Osteoblast (primary cell): ENCODE data around the gene CCDC89. TPM values are rescaled to one million over a fixed set of nuclear protein-coding genes. Genes with fewer than 3 reads are reported as not detected.
A peak's percentile ranks its signal among the peaks of the same experiment; 100 is the strongest.

Source experiments
- DNase-seq: peaks from one replicate; pipeline ENCODE4 v3.0.0; 2011; ENCODE audit warnings: low spot score, mixed read lengths; ENCODE audit not compliant: insufficient read length; ENCODE audit errors: missing footprints
- H2AFZ ChIP-seq: 2 replicates; pipeline ENCODE4 v1.6.0; 2011; ENCODE audit warnings: mild to moderate bottlenecking, low read length
- H3K27ac ChIP-seq: 2 replicates; pipeline ENCODE4 v1.5.1; 2011; ENCODE audit warnings: mild to moderate bottlenecking, low read depth, low read length, moderate library complexity
- H3K27me3 ChIP-seq: 2 replicates; pipeline ENCODE4 v1.6.0; 2012; ENCODE audit warnings: mild to moderate bottlenecking, control low read depth, inconsistent platforms, low read length, moderate library complexity; ENCODE audit not compliant: insufficient read depth
- H3K36me3 ChIP-seq: 2 replicates; pipeline ENCODE4 v1.5.1; 2011; ENCODE audit warnings: mild to moderate bottlenecking, low read length, control low read depth, moderate library complexity; ENCODE audit not compliant: insufficient read depth
- H3K4me1 ChIP-seq: 2 replicates; pipeline ENCODE4 v1.5.1; 2011; ENCODE audit warnings: mild to moderate bottlenecking, low read length, control low read depth, moderate library complexity; ENCODE audit not compliant: insufficient read depth
- H3K4me2 ChIP-seq: 2 replicates; pipeline ENCODE4 v1.6.0; 2011; ENCODE audit warnings: mild to moderate bottlenecking, low read length; ENCODE audit not compliant: insufficient read depth
- H3K4me3 ChIP-seq: fragments of 200-600 bp; sonication (generic); 3 replicates; pipeline ENCODE4 v1.5.1; 2012; ENCODE audit warnings: mild to moderate bottlenecking, low read length, inconsistent platforms; ENCODE audit not compliant: insufficient read depth
- H3K79me2 ChIP-seq: 2 replicates; pipeline ENCODE4 v1.6.0; 2012; ENCODE audit warnings: mild to moderate bottlenecking, low read length, control low read depth, inconsistent platforms; ENCODE audit not compliant: insufficient read depth
- H3K9me3 ChIP-seq: 2 replicates; pipeline ENCODE4 v1.5.1; 2011; ENCODE audit warnings: low read depth, low read length, control low read depth
- H4K20me1 ChIP-seq: 2 replicates; pipeline ENCODE4 v1.6.0; 2012; ENCODE audit warnings: mild to moderate bottlenecking, low read length, control low read depth; ENCODE audit not compliant: insufficient read depth
- total RNA-seq: library from RNA; depleted of rRNA; stranded (reverse); fragments of >200 nt; gene quantifications from 2 replicates; pipeline ENCODE4 v1.2.3, GENCODE V29; 2012
- TF ChIP-seq, protein P1 (sequence below): IDR thresholded peaks from 2 replicates; pipeline ENCODE4 v1.5.1; 2011; ENCODE audit warnings: mild to moderate bottlenecking, low read depth, low read length, moderate library complexity; ENCODE audit errors: extremely low read depth

The CCDC89 gene
- total RNA-seq, 1 donor = 2.9 TPM

DNA sequence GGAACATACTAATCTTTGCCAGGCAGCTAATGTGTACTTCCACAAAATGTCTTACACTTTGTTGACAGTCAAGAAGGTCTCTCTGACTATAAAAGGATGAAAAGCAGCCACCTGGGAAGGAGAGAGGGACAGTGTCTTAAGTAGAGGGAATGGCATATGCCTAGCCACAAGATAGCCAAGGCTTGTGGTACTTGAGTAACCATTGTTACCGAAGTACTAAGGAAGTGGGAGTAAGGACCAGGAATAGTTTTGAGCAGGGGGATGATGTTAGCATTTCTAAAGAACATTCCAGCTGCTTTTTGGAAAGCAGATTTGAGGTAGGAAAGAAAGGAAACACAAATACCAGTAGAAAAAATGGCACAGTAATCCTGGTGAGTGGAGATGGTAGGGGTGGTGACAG is 34.9 kb downstream of the CCDC89 start:
- TF ChIP-seq, protein P1, sequence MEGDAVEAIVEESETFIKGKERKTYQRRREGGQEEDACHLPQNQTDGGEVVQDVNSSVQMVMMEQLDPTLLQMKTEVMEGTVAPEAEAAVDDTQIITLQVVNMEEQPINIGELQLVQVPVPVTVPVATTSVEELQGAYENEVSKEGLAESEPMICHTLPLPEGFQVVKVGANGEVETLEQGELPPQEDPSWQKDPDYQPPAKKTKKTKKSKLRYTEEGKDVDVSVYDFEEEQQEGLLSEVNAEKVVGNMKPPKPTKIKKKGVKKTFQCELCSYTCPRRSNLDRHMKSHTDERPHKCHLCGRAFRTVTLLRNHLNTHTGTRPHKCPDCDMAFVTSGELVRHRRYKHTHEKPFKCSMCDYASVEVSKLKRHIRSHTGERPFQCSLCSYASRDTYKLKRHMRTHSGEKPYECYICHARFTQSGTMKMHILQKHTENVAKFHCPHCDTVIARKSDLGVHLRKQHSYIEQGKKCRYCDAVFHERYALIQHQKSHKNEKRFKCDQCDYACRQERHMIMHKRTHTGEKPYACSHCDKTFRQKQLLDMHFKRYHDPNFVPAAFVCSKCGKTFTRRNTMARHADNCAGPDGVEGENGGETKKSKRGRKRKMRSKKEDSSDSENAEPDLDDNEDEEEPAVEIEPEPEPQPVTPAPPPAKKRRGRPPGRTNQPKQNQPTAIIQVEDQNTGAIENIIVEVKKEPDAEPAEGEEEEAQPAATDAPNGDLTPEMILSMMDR = no peak
- Histone ChIP-seq H3K27me3 (no peaks in the 10 kb centered on the region), H2AFZ (no peak overlapping the region), H3K4me2 (no peak overlapping the region), H3K4me1 (peaks cover 14% of the 10 kb centered on the region), H3K9me3 (no peaks in the 10 kb centered on the region), H3K4me3 (no peak overlapping the region), H3K27ac (no peak overlapping the region), H3K79me2 (peaks cover 35% of the 10 kb centered on the region), H4K20me1 (no peaks in the 10 kb centered on the region), H3K36me3 (peaks cover 16% of the 10 kb centered on the region)
- no peak for DNase-seq

DNA sequence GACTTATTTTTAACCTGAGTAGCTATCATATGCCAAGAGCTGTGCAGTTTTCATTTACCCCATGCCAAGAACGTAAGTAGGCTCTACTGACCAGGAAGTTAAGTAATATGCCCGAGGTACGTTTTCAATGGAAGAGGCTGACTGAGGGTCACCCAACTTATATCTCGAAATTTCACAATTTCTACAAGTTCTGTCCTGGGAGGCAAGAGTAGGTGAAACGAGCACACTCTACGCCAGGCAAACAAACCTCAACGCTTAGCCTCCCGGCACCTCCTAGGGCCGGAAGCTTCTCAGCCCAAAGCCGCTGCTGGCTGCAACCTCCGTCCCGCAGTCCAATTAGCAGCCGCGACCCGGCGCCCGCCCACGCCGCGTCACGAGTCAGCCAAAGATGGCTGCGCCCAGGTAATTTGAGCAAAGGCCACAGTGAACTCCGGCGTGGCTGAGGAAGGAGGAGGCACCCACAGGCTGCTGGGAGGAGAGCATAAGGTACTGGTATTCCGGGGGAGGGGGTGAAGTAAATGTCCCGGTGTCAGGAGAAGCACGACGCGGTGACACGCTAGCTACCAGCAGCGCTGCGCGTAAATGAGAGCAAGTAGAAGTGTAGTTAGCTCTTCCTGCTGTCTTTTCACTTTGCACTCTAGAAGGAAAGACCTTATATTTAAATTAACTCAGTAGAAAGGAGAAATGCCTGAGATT is 38.2 kb downstream of the CCDC89 start, which contains the start of gene TMEM126A:
TSS of gene TMEM126A (plus strand) at position 364 of the 696 bp plus-strand sequence. CDS start 2,289 bp downstream, outside the sequence.
- TF ChIP-seq, protein P1 = no peak
- Histone ChIP-seq H3K4me2 (peak within 1 kb of the TSS; percentile 89), H3K27me3 (peaks cover 10% of the 10 kb centered on the region), H4K20me1 (no peaks in the 10 kb centered on the region), H3K36me3 (peaks cover 4% of the 10 kb centered on the region), H3K4me3 (peak within 1 kb of the TSS; percentile 80), H3K4me1 (peaks cover 14% of the 10 kb centered on the region), H3K27ac (peak within 1 kb of the TSS; percentile 83), H2AFZ (peak within 1 kb of the TSS; percentile 88), H3K79me2 (peaks cover 28% of the 10 kb centered on the region), H3K9me3 (no peaks in the 10 kb centered on the region)
- DNase-seq = peak; percentile 91

DNA sequence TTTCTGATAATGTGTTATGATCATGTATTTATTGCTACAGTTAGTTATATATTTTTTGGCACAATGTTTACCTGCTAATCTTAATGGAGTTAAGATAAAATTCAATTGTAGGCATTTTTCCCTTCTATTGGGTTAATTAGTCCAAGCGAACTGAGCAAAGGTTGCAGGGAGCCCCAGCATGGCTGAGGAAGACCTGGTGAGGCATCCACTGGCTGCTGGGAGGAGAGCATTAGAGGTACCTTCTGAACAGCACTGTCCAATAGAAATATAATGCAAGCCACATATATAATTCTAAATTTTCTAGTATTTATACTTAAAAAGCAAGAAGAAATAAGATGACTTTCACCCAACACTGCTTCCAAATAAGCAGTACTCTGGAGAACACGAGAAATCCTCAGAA is 38.9 kb downstream of the CCDC89 start:
- Histone ChIP-seq H3K4me1 (peaks cover 14% of the 10 kb centered on the region), H3K79me2 (peaks cover 28% of the 10 kb centered on the region), H4K20me1 (no peaks in the 10 kb centered on the region), H3K27ac (no peak overlapping the region), H3K4me3 (peak overlapping the region; percentile 80), H2AFZ (peak overlapping the region; percentile 88), H3K27me3 (peaks cover 10% of the 10 kb centered on the region), H3K4me2 (peak overlapping the region; percentile 89), H3K36me3 (peaks cover 4% of the 10 kb centered on the region), H3K9me3 (no peaks in the 10 kb centered on the region)
- TF ChIP-seq, protein P1 = no peak
- no peak for DNase-seq

DNA sequence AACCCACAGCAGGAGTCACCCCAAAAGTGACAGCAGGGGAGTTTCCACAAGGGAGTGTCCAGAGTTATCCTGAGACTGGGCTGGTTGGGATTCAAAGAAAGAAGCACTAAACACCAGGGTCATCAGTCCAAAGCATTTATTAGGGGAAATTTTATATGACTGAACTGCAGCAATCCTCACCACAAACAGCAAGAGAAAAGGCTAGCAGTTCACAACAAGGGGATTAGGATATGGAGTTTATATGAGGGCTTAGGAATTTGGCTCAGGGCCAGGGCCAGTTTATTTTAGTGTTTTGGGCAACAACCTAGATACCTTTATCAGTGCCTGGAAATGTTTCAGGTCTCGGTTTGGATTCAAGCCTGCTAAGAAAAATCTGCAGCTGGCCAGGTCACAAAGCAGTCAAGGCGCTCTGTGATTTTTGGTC is 42.8 kb downstream of the CCDC89 start:
- no peak overlapping the region for H3K4me3 ChIP-seq
- H3K4me2 ChIP-seq = no peak overlapping the region
- TF ChIP-seq, protein P1 = no peak
- H2AFZ ChIP-seq = no peak overlapping the region
- DNase-seq = no peak
- no peaks in the 10 kb centered on the region for H3K36me3 ChIP-seq
- H3K27me3 ChIP-seq = peaks cover 10% of the 10 kb centered on the region
- peaks cover 8% of the 10 kb centered on the region for H3K4me1 ChIP-seq
- H3K79me2 ChIP-seq = peaks cover 7% of the 10 kb centered on the region
- H4K20me1 ChIP-seq = no peaks in the 10 kb centered on the region
- H3K27ac ChIP-seq = no peak overlapping the region
- H3K9me3 ChIP-seq = no peaks in the 10 kb centered on the region
